Measurements from ENCODE around the gene TBRG4.

The TBRG4 gene

DNA sequence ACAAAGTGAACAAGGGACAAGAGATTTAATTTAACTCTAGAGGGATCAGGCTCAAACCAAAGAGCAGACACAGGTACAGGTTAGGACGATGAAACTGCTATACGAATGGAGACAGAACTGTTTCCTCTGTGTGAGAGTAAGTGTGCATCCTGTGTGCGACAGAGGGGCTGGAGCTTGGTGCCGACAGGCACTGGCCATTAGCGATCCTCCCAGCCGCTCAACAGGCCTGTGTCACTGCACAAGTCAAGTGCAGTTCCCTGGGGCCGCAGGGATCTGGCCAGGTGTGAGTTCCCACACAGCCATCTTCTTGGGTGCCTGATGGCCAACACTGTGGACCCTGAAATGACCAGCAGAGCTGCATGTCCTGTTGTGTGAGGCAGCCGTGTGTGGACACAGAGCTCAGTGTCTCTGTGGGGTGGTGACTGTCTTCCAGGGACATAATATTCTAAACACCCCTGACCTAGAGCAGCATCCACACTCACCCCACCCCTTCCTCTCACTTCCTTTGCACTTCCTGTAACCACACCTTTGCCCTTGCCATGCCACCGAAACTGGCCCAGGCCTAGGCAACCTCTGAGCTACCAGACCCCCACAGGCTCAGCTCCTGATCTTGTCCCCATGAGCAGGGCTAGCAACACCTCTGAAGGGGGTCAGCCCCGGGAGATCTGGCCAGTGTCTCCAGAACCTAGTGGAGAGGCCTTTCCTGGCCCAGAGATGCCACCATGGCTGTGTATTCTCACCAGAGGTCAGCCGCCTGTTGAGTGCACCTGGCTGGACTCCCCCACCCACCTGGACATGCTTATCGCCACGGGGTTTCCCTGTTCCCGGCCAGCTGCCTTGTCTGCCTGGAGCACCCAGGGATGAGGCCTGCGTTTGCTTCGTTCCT is 11.7 kb upstream of the TBRG4 start:
- H3K27ac ChIP-seq = no peak overlapping the region
- H3K4me2 ChIP-seq (ENCODE audit: low read length) = no peak overlapping the region
- no peak overlapping the region for H3K4me3 ChIP-seq (ENCODE audit: low read depth, low read length)
- no peaks in the 10 kb centered on the region for H3K79me2 ChIP-seq
- TF ChIP-seq CTCF (IDR thresholded peaks at IDR 0.05) = no peak
- no peaks in the 10 kb centered on the region for H3K36me3 ChIP-seq (ENCODE audit: control insufficient read depth, insufficient read depth, low read length)
- no peaks in the 10 kb centered on the region for H3K4me1 ChIP-seq
- H3K9ac ChIP-seq = no peak overlapping the region
- no peak overlapping the region for H2AFZ ChIP-seq
- H3K9me3 ChIP-seq (ENCODE audit: control insufficient read depth, low read length) = no peaks in the 10 kb centered on the region
- no peaks in the 10 kb centered on the region for H3K27me3 ChIP-seq (ENCODE audit: control insufficient read depth, insufficient read depth, low read length)

- Histone ChIP-seq H3K36me3 (ENCODE audit: control insufficient read depth, insufficient read depth, low read length) (no peaks in the 10 kb centered on the region), H3K9ac (no peak overlapping the region), H2AFZ (no peak overlapping the region), H3K4me1 (no peaks in the 10 kb centered on the region), H3K9me3 (ENCODE audit: control insufficient read depth, low read length) (no peaks in the 10 kb centered on the region), H3K4me3 (ENCODE audit: low read depth, low read length) (no peak overlapping the region), H3K27ac (no peak overlapping the region), H3K79me2 (no peaks in the 10 kb centered on the region), H3K27me3 (ENCODE audit: control insufficient read depth, insufficient read depth, low read length) (no peaks in the 10 kb centered on the region), H3K4me2 (ENCODE audit: low read length) (no peak overlapping the region)
- no peak for TF ChIP-seq CTCF (IDR thresholded peaks at IDR 0.05)
Measured at GRCh38 chr7:45119550-45119949, 8.1 kb upstream of the TBRG4 start.

DNA sequence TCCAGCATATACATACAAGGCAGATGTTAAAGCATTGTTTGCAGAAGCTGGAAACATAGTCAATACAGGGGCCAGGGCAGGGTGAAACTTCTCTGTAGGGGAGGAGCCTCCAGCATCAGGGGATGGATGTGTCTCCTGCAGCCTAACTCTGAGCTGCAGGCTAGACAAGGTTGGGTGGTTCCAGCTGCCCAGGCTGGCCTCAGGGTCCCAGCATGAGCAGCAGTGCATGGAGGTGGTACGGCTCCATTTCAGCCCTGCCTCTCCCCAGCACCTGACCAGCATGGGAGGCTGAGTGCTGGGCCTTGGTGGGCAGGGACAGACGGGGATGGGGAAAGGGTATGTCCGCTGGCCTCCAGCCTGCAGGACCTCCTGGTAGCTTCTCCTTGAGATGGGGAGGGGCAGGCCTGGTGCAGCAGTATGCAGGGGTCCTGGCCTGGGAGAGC is 7.4 kb upstream of the TBRG4 start:
- H3K4me3 ChIP-seq (ENCODE audit: low read depth, low read length) = no peak overlapping the region
- H3K79me2 ChIP-seq = no peaks in the 10 kb centered on the region
- no peak overlapping the region for H3K4me2 ChIP-seq (ENCODE audit: low read length)
- no peak for TF ChIP-seq CTCF (IDR thresholded peaks at IDR 0.05)
- no peaks in the 10 kb centered on the region for H3K4me1 ChIP-seq
- H3K36me3 ChIP-seq (ENCODE audit: control insufficient read depth, insufficient read depth, low read length) = no peaks in the 10 kb centered on the region
- no peaks in the 10 kb centered on the region for H3K27me3 ChIP-seq (ENCODE audit: control insufficient read depth, insufficient read depth, low read length)
- no peak overlapping the region for H3K9ac ChIP-seq
- no peak overlapping the region for H3K27ac ChIP-seq
- H3K9me3 ChIP-seq (ENCODE audit: control insufficient read depth, low read length) = no peaks in the 10 kb centered on the region
- no peak overlapping the region for H2AFZ ChIP-seq

DNA sequence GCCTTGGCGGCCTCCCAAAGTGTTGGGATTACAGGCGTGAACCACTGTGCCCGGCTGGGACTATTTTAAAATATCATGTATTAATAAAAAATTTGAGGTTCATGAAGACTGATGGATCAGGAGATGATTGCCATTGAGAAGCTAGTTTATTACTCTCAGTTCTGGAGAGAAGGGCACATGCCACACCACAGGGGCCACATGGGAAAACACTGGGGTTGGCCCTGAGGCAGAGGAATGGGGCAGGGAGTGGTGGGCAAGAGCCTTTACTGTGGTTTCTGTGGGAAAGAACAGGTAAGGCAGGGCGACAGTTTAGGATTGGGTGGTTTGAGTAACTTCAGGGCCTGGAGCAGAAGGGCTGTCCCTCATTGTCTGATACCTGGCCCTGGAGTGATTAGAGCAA is 6.8 kb upstream of the TBRG4 start:
- no peak overlapping the region for H3K9ac ChIP-seq
- no peak for TF ChIP-seq CTCF (IDR thresholded peaks at IDR 0.05)
- H3K36me3 ChIP-seq (ENCODE audit: control insufficient read depth, insufficient read depth, low read length) = no peaks in the 10 kb centered on the region
- H3K4me3 ChIP-seq (ENCODE audit: low read depth, low read length) = no peak overlapping the region
- no peaks in the 10 kb centered on the region for H3K79me2 ChIP-seq
- H3K27me3 ChIP-seq (ENCODE audit: control insufficient read depth, insufficient read depth, low read length) = no peaks in the 10 kb centered on the region
- no peaks in the 10 kb centered on the region for H3K4me1 ChIP-seq
- no peaks in the 10 kb centered on the region for H3K9me3 ChIP-seq (ENCODE audit: control insufficient read depth, low read length)
- H2AFZ ChIP-seq = no peak overlapping the region
- no peak overlapping the region for H3K4me2 ChIP-seq (ENCODE audit: low read length)
- H3K27ac ChIP-seq = no peak overlapping the region

DNA sequence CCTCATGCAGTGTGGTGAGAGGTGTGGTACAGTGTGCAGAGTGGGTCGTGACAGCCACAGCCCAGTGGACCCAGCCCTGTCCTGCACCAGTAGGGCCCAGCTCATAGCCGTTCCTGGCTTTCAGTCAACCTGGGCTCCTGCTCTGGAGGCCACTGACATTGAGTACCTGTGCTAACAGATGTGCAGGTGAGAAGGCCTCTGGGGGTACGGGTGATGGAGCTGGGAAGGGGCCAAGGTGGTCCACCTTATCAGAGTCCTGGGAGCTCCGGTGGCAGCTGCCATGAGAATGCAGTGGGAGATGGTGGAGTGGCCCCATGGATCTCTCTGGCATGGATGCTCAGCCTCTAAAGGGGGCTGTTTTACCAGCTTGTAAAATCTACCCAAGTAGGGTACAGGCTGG is 6.1 kb upstream of the TBRG4 start:
- TF ChIP-seq CTCF (IDR thresholded peaks at IDR 0.05) = no peak

More for the DNA sequence above, 6.1 kb upstream of the TBRG4 start:
- Histone ChIP-seq H3K9me3 (ENCODE audit: control insufficient read depth, low read length) (no peaks in the 10 kb centered on the region), H3K79me2 (no peaks in the 10 kb centered on the region), H3K4me2 (ENCODE audit: low read length) (no peak overlapping the region), H3K4me1 (no peaks in the 10 kb centered on the region), H3K27me3 (ENCODE audit: control insufficient read depth, insufficient read depth, low read length) (no peaks in the 10 kb centered on the region), H3K9ac (no peak overlapping the region), H3K27ac (no peak overlapping the region), H2AFZ (no peak overlapping the region), H3K36me3 (ENCODE audit: control insufficient read depth, insufficient read depth, low read length) (no peaks in the 10 kb centered on the region), H3K4me3 (ENCODE audit: low read depth, low read length) (no peak overlapping the region)

Measured in parathyroid adenoma (tissue), 2 donors.